Smooth muscle cell (in vitro differentiated cells): ENCODE results near the gene NPR3. TPM values are rescaled to one million over a fixed set of nuclear protein-coding genes. Genes with fewer than 3 reads are reported as not detected.

Experiments
- DNase-seq: peaks from one replicate; lab custom pipeline; 2025; ENCODE audit not compliant: unreplicated experiment; lab: John Stamatoyannopoulos, UW
- H2AFZ ChIP-seq: fragments of 200-600 bp; sonication (generic); 2 replicates; pipeline ENCODE4 v1.6.0; 2016; ENCODE audit warnings: antibody characterized with exemption, low read depth, mild to moderate bottlenecking
- H3F3A ChIP-seq: fragments of 200-600 bp; sonication (generic); 2 replicates; pipeline ENCODE4 v1.6.0; 2017; ENCODE audit warnings: antibody characterized with exemption, low read depth
- H3K27ac ChIP-seq: fragments of 200-600 bp; sonication (generic); 2 replicates; pipeline ENCODE4 v1.5.1; 2016; ENCODE audit warnings: low read depth, mild to moderate bottlenecking
- H3K27me3 ChIP-seq: fragments of 200-600 bp; sonication (generic); 2 replicates; pipeline ENCODE4 v1.6.1; 2016; ENCODE audit warnings: low read depth, mild to moderate bottlenecking
- H3K36me3 ChIP-seq: fragments of 200-600 bp; sonication (generic); 2 replicates; pipeline ENCODE4 v1.5.1; 2016; ENCODE audit warnings: low read depth
- H3K4me1 ChIP-seq: fragments of 200-600 bp; sonication (generic); 2 replicates; pipeline ENCODE4 v1.5.1; 2016; ENCODE audit warnings: low read depth
- H3K4me2 ChIP-seq: fragments of 200-600 bp; sonication (generic); 2 replicates; pipeline ENCODE4 v1.6.0; 2016; ENCODE audit warnings: mild to moderate bottlenecking
- H3K4me3 ChIP-seq: fragments of 200-600 bp; sonication (generic); 2 replicates; pipeline ENCODE4 v1.5.1; 2016; ENCODE audit warnings: mild to moderate bottlenecking
- H3K79me2 ChIP-seq: fragments of 200-600 bp; sonication (generic); 2 replicates; pipeline ENCODE4 v1.6.0; 2016; ENCODE audit warnings: low read depth, mild to moderate bottlenecking
- H3K9ac ChIP-seq: fragments of 200-600 bp; sonication (generic); 2 replicates; pipeline ENCODE4 v1.6.0; 2016; ENCODE audit warnings: low read depth
- H3K9me3 ChIP-seq: fragments of 200-600 bp; sonication (generic); replicated peaks from 2 replicates; pipeline ENCODE4 v1.5.1; 2016; ENCODE audit warnings: low read depth
- H4K20me1 ChIP-seq: fragments of 200-600 bp; sonication (generic); 2 replicates; pipeline ENCODE4 v1.6.0; 2016; ENCODE audit warnings: low read depth
- CTCF ChIP-seq: fragments of 200-600 bp; sonication (generic); IDR thresholded peaks from 2 replicates; pipeline ENCODE4 v1.5.1; 2017; ENCODE audit warnings: borderline replicate concordance, mild to moderate bottlenecking, antibody characterized with exemption; ENCODE audit not compliant: insufficient read depth, poor library complexity, severe bottlenecking
- WGBS: methylation state at CpG from one replicate; pipeline ENCODE4 v1.1.7; 2016; ENCODE audit warnings: low lambda C conversion rate; 5-methylcytosine and 5-hydroxymethylcytosine counted together
- polyA plus RNA-seq: library from polyadenylated mRNA; unstranded; fragments of >200 nt; fragmentation: Nextera tagmentation; extraction: Ambion mirVana; gene quantifications from 2 replicates; pipeline ENCODE4 v1.2.1, GENCODE V29; 2016
- total RNA-seq: library from RNA; depleted of rRNA; stranded (reverse); fragments of >200 nt; gene quantifications from 2 replicates; pipeline ENCODE4 v1.2.3, GENCODE V29; 2014

Gene NPR3
- total and polyA plus RNA-seq, 2 experiments from 2014 or later, result 2.5 to 5.4 TPM

GRCh38 chr5:32680183-32680582 is 30.9 kb upstream of the NPR3 start:
- Histone ChIP-seq H3K36me3 (no peaks in the 10 kb centered on the region), H3K27ac (no peak overlapping the region), H3K4me2 (no peak overlapping the region), H3K4me1 (no peaks in the 10 kb centered on the region), H3K27me3 (no peaks in the 10 kb centered on the region), H2AFZ (no peak overlapping the region), H3K79me2 (no peaks in the 10 kb centered on the region), H4K20me1 (no peaks in the 10 kb centered on the region), H3K9me3 (peaks cover 4% of the 10 kb centered on the region), H3K4me3 (no peak overlapping the region), H3K9ac (no peak overlapping the region), H3F3A (no peaks in the 10 kb centered on the region)
- WGBS, result 78% methylated on average over 2 of the region's 2 CpGs
- no peak for TF ChIP-seq CTCF
- no peak for DNase-seq

GRCh38 chr5:32683125-32683524 is 28.0 kb upstream of the NPR3 start:
- no peak for TF ChIP-seq CTCF
- no peaks in the 10 kb centered on the region for H3K27me3 ChIP-seq
- no peak overlapping the region for H2AFZ ChIP-seq
- no peak for DNase-seq
- no peaks in the 10 kb centered on the region for H3K79me2 ChIP-seq
- no peak overlapping the region for H3K27ac ChIP-seq
- no peak overlapping the region for H3K4me3 ChIP-seq
- H3F3A ChIP-seq, result no peaks in the 10 kb centered on the region
- no peak overlapping the region for H3K4me2 ChIP-seq
- no peaks in the 10 kb centered on the region for H4K20me1 ChIP-seq
- peaks cover 4% of the 10 kb centered on the region for H3K9me3 ChIP-seq
- WGBS, result 72% methylated on average over 2 of the region's 2 CpGs
- no peaks in the 10 kb centered on the region for H3K36me3 ChIP-seq
- no peaks in the 10 kb centered on the region for H3K4me1 ChIP-seq
- no peak overlapping the region for H3K9ac ChIP-seq

- peaks cover 4% of the 10 kb centered on the region for H3K9me3 ChIP-seq
- WGBS, result 95% methylated on average over 1 of the region's 1 CpG
- TF ChIP-seq CTCF, result no peak
- DNase-seq, result no peak
- H4K20me1 ChIP-seq, result no peaks in the 10 kb centered on the region
- H3K4me1 ChIP-seq, result no peaks in the 10 kb centered on the region
- H3K27ac ChIP-seq, result no peak overlapping the region
- no peaks in the 10 kb centered on the region for H3K36me3 ChIP-seq
- no peak overlapping the region for H3K4me3 ChIP-seq
- no peak overlapping the region for H3K9ac ChIP-seq
- no peaks in the 10 kb centered on the region for H3K27me3 ChIP-seq
- H3F3A ChIP-seq, result no peaks in the 10 kb centered on the region
- H3K79me2 ChIP-seq, result no peaks in the 10 kb centered on the region
- H3K4me2 ChIP-seq, result no peak overlapping the region
- H2AFZ ChIP-seq, result no peak overlapping the region
These were observed 26.9 kb upstream of the NPR3 start for GRCh38 chr5:32684260-32684659.

- DNase-seq, result no peak
- no peaks in the 10 kb centered on the region for H3K27me3 ChIP-seq
- H2AFZ ChIP-seq, result no peak overlapping the region
- no peaks in the 10 kb centered on the region for H3K4me1 ChIP-seq
- no peaks in the 10 kb centered on the region for H3K79me2 ChIP-seq
- H4K20me1 ChIP-seq, result no peaks in the 10 kb centered on the region
- no peaks in the 10 kb centered on the region for H3K36me3 ChIP-seq
- 92% methylated on average over 2 of the region's 2 CpGs for WGBS
- H3K4me2 ChIP-seq, result no peak overlapping the region
- no peak overlapping the region for H3K27ac ChIP-seq
- no peak overlapping the region for H3K9ac ChIP-seq
- peaks cover 4% of the 10 kb centered on the region for H3K9me3 ChIP-seq
- no peaks in the 10 kb centered on the region for H3F3A ChIP-seq
- no peak for TF ChIP-seq CTCF
- H3K4me3 ChIP-seq, result no peak overlapping the region
These were observed 24.2 kb upstream of the NPR3 start for GRCh38 chr5:32686799-32687498.
